Activated CD4-positive, CD25-positive, alpha-beta regulatory T cell treated with anti-CD3 and anti-CD28 coated beads, Interleukin-2, amount 50 U/mL, for 24 hours (primary cell): Measurements from ENCODE around the gene NOD2.

Experiments
- ATAC-seq, 2 donors: fragments of 150-1000 bp; cut with Tn5 transposase; one replicate each; pipeline ENCODE4 v1.10.0; 2021; ENCODE audit warnings: mild to moderate bottlenecking in 1 of 2, moderate library complexity in 1 of 2

NOD2 gene

GRCh38 chr16:50670476-50670875, 22.9 kb upstream of the NOD2 start:
- ATAC-seq = no peak

GRCh38 chr16:50671644-50672260, 21.7 kb upstream of the NOD2 start:
- peak; percentile 29 to 42 for ATAC-seq

- ATAC-seq = no peak
Observed at GRCh38 chr16:50673496-50674275, 19.7 kb upstream of the NOD2 start.

- no peak for ATAC-seq
Observed at GRCh38 chr16:50674831-50675230, 18.6 kb upstream of the NOD2 start.

GRCh38 chr16:50675686-50676610, 17.5 kb upstream of the NOD2 start:
- ATAC-seq = no peak

GRCh38 chr16:50676684-50677225, 16.7 kb upstream of the NOD2 start:
- ATAC-seq = no peak

GRCh38 chr16:50677351-50677750, 16.1 kb upstream of the NOD2 start:
- no peak for ATAC-seq

- ATAC-seq = no peak
Observed at GRCh38 chr16:50678531-50678930, 14.9 kb upstream of the NOD2 start.

- no peak for ATAC-seq
Observed at GRCh38 chr16:50679266-50679665, 14.1 kb upstream of the NOD2 start.

- ATAC-seq = no peak
Observed at GRCh38 chr16:50679676-50680555, 13.5 kb upstream of the NOD2 start.

GRCh38 chr16:50680556-50680893, 12.9 kb upstream of the NOD2 start:
- ATAC-seq = no peak

- peak; percentile 66 to 74 for ATAC-seq
Observed at GRCh38 chr16:50681021-50681885, 12.2 kb upstream of the NOD2 start, which contains the start of gene SNX20. Gene SNX20 (minus strand): TSS chr16:50681312. CDS start chr16:50677526, 3,786 bp downstream.

GRCh38 chr16:50683689-50684374, 9.6 kb upstream of the NOD2 start:
- ATAC-seq = peak; percentile 29 to 33

GRCh38 chr16:50684823-50685461, 8.5 kb upstream of the NOD2 start:
- ATAC-seq = peak; percentile 48 to 54

GRCh38 chr16:50685462-50686063, 7.8 kb upstream of the NOD2 start:
- no peak for ATAC-seq

GRCh38 chr16:50688083-50688482, 5.3 kb upstream of the NOD2 start:
- no peak for ATAC-seq

GRCh38 chr16:50688867-50689266, 4.5 kb upstream of the NOD2 start:
- no peak for ATAC-seq

- ATAC-seq = no peak
Observed at GRCh38 chr16:50690177-50690576, 3.2 kb upstream of the NOD2 start.

GRCh38 chr16:50692644-50692998, 785 bp upstream of the NOD2 start:
- no peak for ATAC-seq

GRCh38 chr16:50694206-50694605, 800 bp downstream of the NOD2 start:
- ATAC-seq = no peak
